HepG2 (cell line): ENCODE measurements around the gene CDK5RAP2. TPM values are rescaled to one million over a fixed set of nuclear protein-coding genes. Genes with fewer than 3 reads are reported as not detected.

Experiments used
- BATF2 ChIP-seq: sonication (generic); formaldehyde crosslinking; IDR thresholded peaks from 2 replicates; pipeline ENCODE4 v1.8.0; 2022; ENCODE audit warnings: mild to moderate bottlenecking, missing genetic modification reagents, moderate library complexity
- EHMT2 ChIP-seq: fragments of 200-600 bp; sonication (generic); IDR thresholded peaks from 2 replicates; pipeline ENCODE4 v1.7.0; 2017; ENCODE audit warnings: antibody characterized with exemption, low read depth, low read length, borderline replicate concordance
- HMG20A ChIP-seq: IDR thresholded peaks from 2 replicates; pipeline ENCODE4 v1.6.1; 2016; ENCODE audit warnings: borderline replicate concordance
- JARID2 ChIP-seq: sonication (generic); formaldehyde crosslinking; IDR thresholded peaks from 2 replicates; pipeline ENCODE4 v1.8.1; 2023; ENCODE audit warnings: missing genetic modification reagents, inconsistent platforms; ENCODE audit not compliant: insufficient replicate concordance
- KAT8 ChIP-seq: IDR thresholded peaks from 2 replicates; pipeline ENCODE4 v1.6.1; 2016; ENCODE audit warnings: missing genetic modification reagents, missing compliant biosample characterization
- NFKBIZ ChIP-seq: IDR thresholded peaks from 2 replicates; pipeline ENCODE4 v1.6.1; 2018; ENCODE audit warnings: missing genetic modification reagents, missing compliant biosample characterization
- ZNF280D ChIP-seq: sonication (generic); formaldehyde crosslinking; IDR thresholded peaks from 2 replicates; pipeline ENCODE4 v1.5.1; 2020; ENCODE audit warnings: mild to moderate bottlenecking, missing genetic modification reagents
- ZNF710 ChIP-seq: sonication (generic); formaldehyde crosslinking; IDR thresholded peaks from 2 replicates; pipeline ENCODE4 v1.5.0; 2020; ENCODE audit warnings: mild to moderate bottlenecking, missing genetic modification reagents, borderline replicate concordance
- polyA plus RNA-seq, 8 experiments: library from polyadenylated mRNA; depleted of rRNA in 3 of 8; stranded (reverse) in 7 of 8; unstranded in 1 of 8; fragments of >200 nt; fragmentation: Illumina TruSeq in 4 of 8; extraction: Trizol in 4 of 8; gene quantifications; 2 replicates each; pipeline versions ENCODE4 v1.2.1 to v1.2.3, GENCODE V29; 2011 to 2016; ENCODE audit warnings: low read depth in 4 of 8, missing spikeins in 1 of 8, mixed read lengths in 1 of 8; ENCODE audit not compliant: insufficient read depth in 1 of 8
- total RNA-seq, 5 experiments: library from RNA; depleted of rRNA; stranded (reverse); fragments of >200 nt; fragmentation: Illumina TruSeq; extraction: Trizol; gene quantifications; 2 replicates each; pipeline ENCODE4 v1.2.3, GENCODE V29; 2016; ENCODE audit warnings: low read depth in 1 of 5
- TF ChIP-seq, protein P1 (sequence below): sonication (generic); formaldehyde crosslinking; IDR thresholded peaks from 2 replicates; pipeline ENCODE4 v1.8.0; 2022; ENCODE audit warnings: mild to moderate bottlenecking, missing genetic modification reagents

Gene CDK5RAP2
- total and polyA plus RNA-seq, 2 of the 13 experiments (the other 11 are each of a cell fraction or from before 2014, with no cell fraction given), result 31.8 to 42.2 TPM

- TF ChIP-seq ZNF710 (no peak), BATF2 (no peak), NFKBIZ (CRISPR knock-in tag) (no peak), HMG20A (CRISPR knock-in tag) (no peak), JARID2 (CRISPR knock-in tag) (no peak), ZNF280D (CRISPR knock-in tag) (no peak), EHMT2 (no peak), KAT8 (CRISPR knock-in tag) (no peak)
- TF ChIP-seq, protein P1, sequence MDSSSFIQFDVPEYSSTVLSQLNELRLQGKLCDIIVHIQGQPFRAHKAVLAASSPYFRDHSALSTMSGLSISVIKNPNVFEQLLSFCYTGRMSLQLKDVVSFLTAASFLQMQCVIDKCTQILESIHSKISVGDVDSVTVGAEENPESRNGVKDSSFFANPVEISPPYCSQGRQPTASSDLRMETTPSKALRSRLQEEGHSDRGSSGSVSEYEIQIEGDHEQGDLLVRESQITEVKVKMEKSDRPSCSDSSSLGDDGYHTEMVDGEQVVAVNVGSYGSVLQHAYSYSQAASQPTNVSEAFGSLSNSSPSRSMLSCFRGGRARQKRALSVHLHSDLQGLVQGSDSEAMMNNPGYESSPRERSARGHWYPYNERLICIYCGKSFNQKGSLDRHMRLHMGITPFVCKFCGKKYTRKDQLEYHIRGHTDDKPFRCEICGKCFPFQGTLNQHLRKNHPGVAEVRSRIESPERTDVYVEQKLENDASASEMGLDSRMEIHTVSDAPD, result no peak
Measured at GRCh38 chr9:120443489-120443888, 136.5 kb downstream of the CDK5RAP2 start (continued).
